GM12878 (cell line): ENCODE data around the gene EHD4.

ENCODE experiments used
- MTA3 ChIP-seq: IDR thresholded peaks from 2 replicates; pipeline ENCODE4 v1.6.1; 2012; ENCODE audit warnings: low read length, inconsistent platforms, borderline replicate concordance
- SMARCA5 ChIP-seq: fragments of 450-650 bp; IDR thresholded peaks from 2 replicates; pipeline ENCODE4 v1.6.1; 2017; ENCODE audit warnings: mild to moderate bottlenecking
- TF ChIP-seq, protein P1 (sequence below), 3 experiments: IDR thresholded peaks in 2 of 3; conservative IDR thresholded peaks in 1 of 3; 2 replicates each; pipeline ENCODE4 v1.5.1; 2011; ENCODE audit warnings: low read depth in 3 of 3, low read length in 3 of 3, mild to moderate bottlenecking in 3 of 3, control low read depth in 2 of 3, moderate library complexity in 2 of 3, inconsistent platforms in 1 of 3, mixed read lengths in 1 of 3; ENCODE audit not compliant: control insufficient read depth in 2 of 3, insufficient read depth in 1 of 3; ENCODE audit errors: extremely low read depth in 1 of 3

DNA sequence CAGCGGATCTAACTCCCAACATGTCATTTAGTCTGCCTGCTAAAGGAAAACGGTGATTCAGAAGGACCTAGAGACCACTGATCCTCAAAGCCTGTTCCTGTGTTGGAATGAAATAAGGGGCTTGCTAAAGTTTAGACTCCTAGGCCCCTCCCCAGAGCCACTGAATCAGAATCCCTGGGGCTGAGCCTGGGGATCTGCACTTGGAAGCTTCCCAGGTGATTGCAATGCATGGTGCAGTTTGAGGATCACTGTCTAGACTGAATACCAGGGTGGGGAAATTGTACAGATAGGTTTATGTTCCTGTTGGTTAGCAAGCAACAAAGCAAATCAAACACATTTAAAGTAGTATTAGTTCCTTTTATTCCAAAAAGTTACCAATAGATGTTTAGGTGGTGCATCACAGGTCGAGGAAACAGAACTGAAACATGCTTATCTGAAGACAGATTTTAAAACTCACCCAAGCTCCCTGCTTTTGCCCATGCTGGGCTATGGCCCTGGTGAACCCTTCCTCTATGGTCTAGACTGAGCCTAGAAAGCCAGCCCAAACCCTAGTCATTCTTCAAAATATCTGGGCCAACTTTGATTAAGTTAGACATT is 48.9 kb downstream of the EHD4 start:
- no peak for TF ChIP-seq MTA3
- TF ChIP-seq, protein P1, sequence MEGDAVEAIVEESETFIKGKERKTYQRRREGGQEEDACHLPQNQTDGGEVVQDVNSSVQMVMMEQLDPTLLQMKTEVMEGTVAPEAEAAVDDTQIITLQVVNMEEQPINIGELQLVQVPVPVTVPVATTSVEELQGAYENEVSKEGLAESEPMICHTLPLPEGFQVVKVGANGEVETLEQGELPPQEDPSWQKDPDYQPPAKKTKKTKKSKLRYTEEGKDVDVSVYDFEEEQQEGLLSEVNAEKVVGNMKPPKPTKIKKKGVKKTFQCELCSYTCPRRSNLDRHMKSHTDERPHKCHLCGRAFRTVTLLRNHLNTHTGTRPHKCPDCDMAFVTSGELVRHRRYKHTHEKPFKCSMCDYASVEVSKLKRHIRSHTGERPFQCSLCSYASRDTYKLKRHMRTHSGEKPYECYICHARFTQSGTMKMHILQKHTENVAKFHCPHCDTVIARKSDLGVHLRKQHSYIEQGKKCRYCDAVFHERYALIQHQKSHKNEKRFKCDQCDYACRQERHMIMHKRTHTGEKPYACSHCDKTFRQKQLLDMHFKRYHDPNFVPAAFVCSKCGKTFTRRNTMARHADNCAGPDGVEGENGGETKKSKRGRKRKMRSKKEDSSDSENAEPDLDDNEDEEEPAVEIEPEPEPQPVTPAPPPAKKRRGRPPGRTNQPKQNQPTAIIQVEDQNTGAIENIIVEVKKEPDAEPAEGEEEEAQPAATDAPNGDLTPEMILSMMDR (IDR thresholded peaks at IDR 0.05 in 2 of 3, conservative IDR thresholded peaks at IDR 0.05 in 1 of 3; ENCODE audit: control insufficient read depth in 2 of 3, extremely low read depth in 1 of 3, insufficient read depth in 1 of 3, low read depth in 3 of 3, low read length in 3 of 3): no peak
- no peak for TF ChIP-seq SMARCA5
